MM.1S (cell line): ENCODE measurements around the gene CLIP4.

Experiments used
- EZH2 ChIP-seq: fragments of 300-600 bp; sonication (generic); optimal IDR thresholded peaks from 2 replicates; pipeline ENCODE3; 2017; ENCODE audit warnings: low read depth, mild to moderate bottlenecking, antibody characterized with exemption, low read length, mixed read lengths
- EZH2phosphoT487 ChIP-seq: fragments of 300-600 bp; sonication (generic); IDR thresholded peaks from 2 replicates; pipeline ENCODE4 v1.6.1; 2018; ENCODE audit warnings: antibody characterized with exemption, low read length
- TF ChIP-seq, protein P1 (sequence below): fragments of 300-600 bp; sonication (generic); IDR thresholded peaks from 2 replicates; pipeline ENCODE4 v1.5.1; 2016; ENCODE audit warnings: antibody characterized with exemption, low read length, mixed read lengths

DNA sequence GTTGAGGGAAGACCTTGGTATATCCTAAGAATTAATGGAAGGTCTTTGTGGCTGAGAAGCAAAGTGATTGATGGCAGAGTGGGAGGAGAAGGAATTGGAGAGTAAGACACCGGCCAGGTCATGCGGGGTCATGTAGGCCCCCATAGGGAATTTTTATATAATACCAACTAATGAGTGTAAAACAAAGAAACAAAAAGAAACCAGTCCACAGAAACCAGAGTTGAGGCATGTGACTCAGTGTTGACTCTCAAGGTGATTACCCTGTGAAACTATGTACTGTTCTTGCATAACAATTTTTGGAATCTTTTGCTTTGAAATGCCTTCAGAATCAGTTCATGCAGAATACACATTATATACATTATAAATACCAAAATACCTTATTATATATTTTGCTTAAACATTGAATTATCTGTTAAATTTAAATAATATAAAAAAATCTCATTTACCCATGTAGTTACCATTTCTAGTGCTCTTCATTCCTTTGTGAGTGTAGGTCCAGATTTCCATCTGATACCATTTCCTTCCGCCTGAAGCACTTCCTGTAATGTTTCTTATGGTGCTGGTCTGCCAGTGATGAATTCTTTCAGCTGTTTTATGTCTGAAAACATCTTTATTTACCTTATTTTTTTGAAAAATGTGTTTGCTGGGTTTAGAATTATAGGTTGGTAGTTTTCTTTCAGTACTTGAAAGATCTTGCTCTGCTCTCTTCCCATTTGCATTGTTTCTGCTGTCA is 8.6 kb downstream of the CLIP4 start:
- TF ChIP-seq, protein P1, sequence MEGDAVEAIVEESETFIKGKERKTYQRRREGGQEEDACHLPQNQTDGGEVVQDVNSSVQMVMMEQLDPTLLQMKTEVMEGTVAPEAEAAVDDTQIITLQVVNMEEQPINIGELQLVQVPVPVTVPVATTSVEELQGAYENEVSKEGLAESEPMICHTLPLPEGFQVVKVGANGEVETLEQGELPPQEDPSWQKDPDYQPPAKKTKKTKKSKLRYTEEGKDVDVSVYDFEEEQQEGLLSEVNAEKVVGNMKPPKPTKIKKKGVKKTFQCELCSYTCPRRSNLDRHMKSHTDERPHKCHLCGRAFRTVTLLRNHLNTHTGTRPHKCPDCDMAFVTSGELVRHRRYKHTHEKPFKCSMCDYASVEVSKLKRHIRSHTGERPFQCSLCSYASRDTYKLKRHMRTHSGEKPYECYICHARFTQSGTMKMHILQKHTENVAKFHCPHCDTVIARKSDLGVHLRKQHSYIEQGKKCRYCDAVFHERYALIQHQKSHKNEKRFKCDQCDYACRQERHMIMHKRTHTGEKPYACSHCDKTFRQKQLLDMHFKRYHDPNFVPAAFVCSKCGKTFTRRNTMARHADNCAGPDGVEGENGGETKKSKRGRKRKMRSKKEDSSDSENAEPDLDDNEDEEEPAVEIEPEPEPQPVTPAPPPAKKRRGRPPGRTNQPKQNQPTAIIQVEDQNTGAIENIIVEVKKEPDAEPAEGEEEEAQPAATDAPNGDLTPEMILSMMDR: no peak
- no peak for TF ChIP-seq EZH2
- no peak for TF ChIP-seq EZH2phosphoT487
